HG02870 (cell line): ENCODE data around the gene SLCO4A1.

Source experiments
- ATAC-seq: cut with Tn5 transposase; IDR thresholded peaks from one replicate; pipeline ENCODE4 v1.9.1; 2021; ENCODE audit warnings: mild to moderate bottlenecking, moderate library complexity; ENCODE audit not compliant: unreplicated experiment

SLCO4A1 gene

DNA sequence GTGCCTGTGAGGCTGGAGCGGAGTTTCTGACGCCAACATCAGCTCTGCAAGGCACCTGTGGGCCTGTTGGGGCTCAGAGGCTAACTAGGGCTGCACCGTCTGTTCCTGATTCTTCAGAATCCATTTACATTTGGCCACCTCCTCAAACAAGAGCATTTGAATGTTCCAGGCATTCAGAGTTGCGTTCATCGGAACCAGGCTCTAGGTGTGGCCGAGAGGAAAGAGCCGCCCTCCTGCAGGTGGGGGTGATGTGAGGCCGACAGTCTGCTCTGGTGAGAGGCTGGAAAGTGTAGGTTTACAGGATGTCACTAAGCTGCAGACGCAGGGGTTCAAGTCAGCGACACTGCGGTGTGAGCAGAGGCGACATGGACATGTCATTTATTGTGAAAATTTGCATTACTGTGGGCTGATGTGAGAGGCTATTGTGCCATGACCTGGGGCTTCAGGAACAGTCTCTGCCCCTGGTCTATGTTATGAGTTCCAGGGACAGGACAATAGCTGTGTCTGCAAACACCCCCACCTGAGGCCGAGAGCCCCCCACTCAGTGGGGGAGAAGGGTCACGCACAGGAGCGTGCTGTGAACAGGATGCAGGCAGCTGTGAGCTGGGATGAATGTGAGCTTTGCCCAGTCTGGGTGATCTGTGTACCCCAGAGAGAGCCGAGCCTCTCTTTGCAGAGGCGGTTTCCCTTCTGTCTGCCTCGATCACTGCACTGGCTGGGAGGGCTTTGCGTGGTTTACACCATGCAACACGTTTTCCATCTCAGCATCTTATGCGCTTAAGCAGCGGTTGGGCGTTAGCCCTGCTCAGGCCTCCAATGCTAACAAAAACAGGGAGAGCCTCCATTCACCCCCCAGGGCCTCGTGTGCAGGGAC lies 21.1 kb downstream of the SLCO4A1 start:
- no peak for ATAC-seq

DNA sequence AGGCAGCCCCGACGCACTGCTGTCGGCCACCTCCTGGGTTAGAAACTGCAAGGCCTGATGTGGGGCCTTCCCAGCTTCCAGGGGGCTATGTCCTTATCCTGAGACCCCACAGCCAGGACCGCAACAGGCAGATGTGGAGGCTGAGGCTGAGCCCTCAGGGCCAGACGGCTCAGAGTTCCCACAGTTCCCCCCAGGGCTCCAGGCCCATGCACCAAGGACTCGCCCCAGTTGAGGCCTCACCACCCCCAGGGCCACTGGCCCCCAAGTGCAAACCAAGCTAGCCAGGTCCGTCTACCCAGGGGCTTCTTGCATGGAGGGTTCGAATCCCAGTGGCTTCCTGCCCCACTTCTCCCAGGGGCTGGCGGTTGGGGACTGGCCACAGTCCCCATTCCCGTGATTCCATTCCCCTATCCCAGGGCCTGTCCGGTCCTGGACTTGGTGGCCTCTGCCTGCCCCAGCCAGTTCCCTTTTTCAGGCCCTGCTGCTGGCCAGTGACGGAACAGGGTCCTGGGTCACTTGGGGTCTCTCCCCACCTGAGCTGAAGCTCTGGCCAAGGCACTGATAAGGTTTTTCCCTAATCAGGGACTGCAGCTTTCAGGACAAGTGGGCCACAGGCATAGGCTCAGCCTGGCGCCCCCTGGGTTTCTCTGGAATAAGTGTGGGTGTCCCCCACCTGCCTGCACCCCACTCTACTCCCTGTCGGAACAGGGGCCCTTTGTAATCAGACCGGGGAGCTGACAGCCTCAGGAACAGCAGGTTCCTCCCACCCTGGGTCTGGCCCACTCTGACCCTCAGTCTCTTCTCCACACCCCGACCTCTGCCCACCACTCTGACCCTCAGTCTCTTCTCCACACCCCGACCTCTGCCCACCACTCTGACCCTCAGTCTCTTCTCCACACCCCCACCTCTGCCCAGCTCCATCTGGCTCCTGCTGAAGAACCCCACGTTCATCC lies 22.0 kb downstream of the SLCO4A1 start:
- ATAC-seq = no peak

DNA sequence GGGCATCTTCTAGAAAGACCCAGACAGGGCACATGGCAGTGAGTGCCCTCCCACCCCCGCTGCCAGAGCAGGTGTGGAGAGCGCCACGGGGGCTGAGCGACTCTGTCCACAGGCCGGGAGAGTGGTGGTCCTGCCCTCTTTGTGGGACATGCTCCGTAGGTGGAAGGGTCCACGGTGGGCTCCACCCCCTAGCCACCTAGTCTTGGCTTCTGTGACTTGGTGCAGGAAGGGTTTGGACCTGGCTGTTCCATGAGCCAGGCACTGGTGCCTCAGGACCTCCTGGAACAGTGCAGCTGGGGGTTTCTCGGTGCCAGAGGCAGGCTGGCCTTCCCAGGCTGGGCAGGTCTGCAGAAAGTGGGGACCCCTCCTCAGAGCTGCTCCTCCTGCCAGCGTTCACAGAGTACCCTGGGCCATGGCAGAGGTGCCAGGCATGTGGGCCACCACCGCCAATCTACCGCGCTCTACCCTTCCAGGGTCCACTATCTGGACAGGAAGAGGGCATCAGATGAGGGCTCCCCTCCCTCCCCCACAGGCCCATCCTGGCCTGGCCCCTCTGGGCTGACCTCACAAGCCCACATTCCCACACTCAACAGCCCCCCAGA lies 23.0 kb downstream of the SLCO4A1 start:
- ATAC-seq = no peak

DNA sequence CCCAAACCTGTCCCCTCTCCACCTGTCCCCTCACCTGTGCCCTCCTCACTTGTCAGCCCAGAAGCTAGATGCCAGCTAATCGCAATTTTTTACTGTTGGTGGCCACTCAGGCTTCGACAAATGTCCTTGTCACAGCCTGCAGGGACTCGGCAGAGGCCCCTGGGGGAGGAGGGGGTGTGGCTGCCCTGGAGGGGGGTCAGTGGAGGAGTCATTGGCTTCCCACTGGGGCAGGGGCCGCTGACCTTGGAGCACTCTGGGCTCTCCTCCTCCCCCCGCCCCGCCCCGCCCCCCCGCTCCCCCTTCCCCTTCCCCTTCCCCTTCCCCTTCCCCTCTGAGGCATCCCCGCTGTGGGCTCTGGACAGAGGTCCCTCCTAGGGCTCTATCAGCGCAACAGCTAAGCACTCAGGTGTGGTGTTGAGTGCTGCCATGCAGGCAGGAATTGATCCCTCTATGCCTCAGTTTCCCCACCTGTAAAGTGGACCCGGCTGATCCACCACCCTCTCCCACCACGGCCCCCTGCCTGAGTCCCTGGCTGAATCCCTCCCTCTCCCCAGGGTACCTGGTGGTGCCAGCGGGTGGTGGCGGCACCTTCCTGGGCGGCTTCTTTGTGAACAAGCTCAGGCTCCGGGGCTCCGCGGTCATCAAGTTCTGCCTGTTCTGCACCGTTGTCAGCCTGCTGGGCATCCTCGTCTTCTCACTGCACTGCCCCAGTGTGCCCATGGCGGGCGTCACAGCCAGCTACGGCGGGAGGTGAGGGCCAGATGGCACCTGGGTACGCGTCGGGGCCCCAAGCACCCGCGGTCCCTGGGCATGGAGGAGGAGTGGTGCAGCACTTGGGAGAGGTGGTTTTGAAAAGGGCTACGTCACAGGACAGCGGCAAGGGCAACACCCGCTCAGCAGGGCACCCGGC lies 23.8 kb downstream of the SLCO4A1 start:
- no peak for ATAC-seq

DNA sequence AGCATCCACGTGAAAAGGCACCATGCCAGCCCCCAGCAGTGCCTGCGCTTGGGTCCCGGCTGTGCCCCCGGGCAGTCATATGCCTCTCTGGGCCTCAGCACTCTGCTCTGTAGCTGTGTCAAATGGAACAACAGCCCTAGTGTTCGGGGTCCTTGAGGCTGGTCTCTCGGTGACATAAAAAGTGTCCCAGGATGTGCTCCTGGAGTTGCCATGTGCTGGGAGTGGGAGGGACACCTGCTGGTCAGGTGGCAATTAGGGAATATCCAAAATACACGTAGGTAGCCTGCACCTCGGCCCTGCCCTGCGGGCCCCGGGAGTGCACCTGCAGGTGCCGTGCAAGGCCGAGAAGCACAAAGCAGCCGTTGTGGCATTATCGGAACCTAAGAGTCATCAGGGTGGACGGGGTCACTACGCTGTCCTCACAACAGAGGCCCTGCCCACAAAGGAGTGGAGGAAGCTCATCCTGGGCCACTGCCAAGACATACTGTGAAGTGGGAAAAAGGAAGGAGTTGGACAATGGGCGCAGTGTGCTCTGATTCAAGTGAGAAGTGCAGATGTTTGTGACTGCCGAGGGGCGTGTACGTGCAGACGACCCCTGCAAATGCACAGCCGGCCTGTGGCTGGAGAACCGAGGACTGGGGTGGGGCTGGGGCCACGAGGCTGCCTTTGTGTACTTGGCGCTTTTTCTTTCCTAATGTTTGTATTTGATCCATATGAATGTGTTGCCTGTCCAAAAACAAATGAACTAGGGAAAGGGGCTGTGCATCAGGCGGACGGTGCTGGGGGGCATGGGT lies 24.6 kb downstream of the SLCO4A1 start:
- ATAC-seq = no peak

DNA sequence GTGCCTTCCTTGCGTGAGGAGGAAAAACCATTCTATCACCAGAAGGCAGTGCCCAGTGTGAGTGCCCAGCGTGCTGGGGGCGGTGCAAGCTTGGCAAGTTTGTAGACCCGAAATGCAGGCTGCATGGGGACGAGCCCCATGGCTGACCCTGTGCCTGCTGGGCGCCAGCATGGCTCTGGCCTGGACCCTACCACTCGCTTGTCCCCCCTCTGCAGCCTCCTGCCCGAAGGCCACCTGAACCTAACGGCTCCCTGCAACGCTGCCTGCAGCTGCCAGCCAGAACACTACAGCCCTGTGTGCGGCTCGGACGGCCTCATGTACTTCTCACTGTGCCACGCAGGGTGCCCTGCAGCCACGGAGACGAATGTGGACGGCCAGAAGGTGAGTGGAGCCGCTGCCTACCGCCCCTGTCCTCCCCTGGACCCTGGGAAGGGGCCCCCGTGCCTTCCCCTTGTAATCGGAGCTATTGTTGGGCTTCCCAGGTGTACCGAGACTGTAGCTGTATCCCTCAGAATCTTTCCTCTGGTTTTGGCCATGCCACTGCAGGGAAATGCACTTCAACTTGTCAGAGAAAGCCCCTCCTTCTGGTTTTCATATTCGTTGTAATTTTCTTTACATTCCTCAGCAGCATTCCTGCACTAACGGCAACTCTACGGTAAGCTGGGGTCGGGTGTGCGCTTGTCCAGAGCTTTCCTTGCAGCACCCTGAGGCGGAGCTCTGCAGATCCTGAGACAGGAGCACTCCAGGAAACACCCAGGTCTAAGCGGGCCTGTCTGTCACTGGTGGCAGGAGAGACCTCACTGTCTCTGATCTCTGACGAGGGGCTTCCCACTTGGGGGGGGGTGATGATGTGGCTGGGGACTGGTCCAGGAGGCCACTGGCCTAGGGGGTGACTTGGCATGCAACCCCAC lies 25.5 kb downstream of the SLCO4A1 start:
- no peak for ATAC-seq

DNA sequence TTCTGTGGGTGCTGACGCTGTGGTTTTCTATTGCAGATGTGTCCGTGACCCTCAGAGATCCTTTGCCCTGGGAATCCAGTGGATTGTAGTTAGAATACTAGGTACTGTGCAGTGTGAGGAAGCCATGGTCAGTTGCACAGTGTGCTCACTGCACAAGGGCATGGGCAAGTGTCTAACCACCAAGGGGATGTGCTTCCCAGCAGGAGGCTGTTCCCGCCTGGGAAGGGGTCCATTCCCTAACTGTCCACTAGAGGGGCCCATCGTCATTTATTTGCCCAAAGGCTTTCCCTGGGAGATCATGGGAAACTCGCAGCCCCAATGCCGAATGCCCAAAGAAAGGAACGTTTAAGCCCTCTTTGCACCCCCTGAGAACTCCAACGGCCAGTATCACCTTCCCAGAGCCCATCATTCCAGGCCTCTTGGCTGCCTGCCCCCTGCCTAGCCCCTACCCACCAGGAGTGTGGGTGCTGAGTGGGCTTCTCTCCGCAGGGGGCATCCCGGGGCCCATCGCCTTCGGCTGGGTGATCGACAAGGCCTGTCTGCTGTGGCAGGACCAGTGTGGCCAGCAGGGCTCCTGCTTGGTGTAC lies 26.2 kb downstream of the SLCO4A1 start:
- no peak for ATAC-seq

DNA sequence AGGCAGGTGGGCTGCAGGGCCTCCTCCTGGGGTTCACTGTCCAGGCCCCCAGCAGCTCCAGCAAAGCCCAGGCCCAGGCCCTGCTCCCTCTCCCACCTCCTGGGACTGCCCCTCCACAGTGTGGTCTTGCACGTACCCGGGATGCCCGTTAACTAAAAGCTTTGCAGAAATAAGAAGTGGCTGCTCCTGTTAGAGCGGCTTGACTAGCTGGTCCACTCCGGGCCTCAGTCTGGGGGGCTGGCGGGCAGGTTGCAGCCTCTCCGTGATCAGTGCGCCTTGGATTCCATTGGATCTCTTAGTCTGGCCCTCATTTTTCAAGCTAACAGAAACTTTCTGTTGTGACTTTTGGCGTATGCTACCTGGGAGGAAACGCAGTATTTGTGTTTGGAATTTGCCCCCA lies 26.9 kb downstream of the SLCO4A1 start:
- ATAC-seq = no peak

DNA sequence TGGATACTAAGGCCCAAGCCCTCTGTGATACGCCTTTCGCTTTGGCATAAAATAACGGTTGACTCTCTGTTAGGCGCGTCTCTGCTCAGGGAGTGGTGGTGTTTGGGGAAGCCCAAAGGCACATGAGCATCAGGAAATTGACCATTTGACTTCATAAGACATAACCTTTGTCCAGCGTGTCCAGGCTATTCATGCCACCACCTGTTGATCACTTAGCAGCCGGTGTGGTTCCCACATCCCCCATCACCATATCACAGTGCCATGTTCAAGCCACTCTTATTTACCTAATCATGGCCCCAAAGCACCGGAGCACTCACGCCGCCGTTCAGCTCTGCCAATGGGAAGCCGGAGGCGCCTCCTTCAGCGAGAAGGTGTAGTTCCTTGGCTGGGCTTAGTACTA lies 27.9 kb downstream of the SLCO4A1 start:
- no peak for ATAC-seq

DNA sequence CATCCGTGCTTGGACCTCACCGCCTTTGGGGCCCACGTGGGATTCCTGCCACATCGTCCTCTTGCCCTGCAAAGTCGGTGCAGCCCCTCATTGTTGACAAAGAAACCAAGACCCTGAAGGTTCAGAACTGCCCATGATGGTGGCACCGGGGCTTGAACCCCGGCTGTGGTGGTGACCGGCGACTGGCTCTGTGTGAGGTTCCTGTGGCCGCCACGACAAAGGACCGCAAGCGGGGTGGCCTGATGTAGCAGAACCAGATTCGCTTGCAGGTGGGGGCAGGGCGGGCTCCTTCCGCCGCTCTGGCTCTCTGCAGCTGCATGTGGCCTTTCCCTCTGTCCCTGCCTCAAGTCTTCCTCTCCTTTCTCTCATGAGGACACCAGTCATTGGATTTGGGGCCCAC lies 28.7 kb downstream of the SLCO4A1 start:
- ATAC-seq = no peak

DNA sequence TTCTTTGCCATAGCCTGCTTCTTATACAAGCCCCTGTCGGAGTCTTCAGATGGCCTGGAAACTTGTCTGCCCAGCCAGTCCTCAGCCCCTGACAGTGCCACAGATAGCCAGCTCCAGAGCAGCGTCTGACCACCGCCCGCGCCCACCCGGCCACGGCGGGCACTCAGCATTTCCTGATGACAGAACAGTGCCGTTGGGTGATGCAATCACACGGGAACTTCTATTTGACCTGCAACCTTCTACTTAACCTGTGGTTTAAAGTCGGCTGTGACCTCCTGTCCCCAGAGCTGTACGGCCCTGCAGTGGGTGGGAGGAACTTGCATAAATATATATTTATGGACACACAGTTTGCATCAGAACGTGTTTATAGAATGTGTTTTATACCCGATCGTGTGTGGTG lies 29.5 kb downstream of the SLCO4A1 start:
- no peak for ATAC-seq

DNA sequence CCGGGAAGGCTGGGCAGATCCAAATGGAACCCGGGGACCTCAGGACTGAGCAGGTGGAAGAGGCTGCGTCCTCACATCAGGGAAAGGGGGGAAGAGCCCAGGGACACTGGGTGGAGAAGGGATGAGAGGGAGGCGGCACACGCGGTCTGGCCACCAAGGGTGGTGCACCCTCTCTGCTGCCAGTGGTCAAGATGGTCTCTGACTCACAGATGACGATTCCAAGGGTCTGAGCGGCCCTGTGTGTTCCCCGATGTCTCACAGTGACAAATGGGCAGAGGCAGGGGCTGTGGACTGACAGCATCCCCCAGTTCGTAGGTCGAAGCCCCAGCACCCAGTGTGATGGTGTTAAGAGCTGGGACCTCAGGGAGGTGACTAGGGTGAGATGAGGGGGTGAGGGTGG lies 32.1 kb downstream of the SLCO4A1 start:
- no peak for ATAC-seq

DNA sequence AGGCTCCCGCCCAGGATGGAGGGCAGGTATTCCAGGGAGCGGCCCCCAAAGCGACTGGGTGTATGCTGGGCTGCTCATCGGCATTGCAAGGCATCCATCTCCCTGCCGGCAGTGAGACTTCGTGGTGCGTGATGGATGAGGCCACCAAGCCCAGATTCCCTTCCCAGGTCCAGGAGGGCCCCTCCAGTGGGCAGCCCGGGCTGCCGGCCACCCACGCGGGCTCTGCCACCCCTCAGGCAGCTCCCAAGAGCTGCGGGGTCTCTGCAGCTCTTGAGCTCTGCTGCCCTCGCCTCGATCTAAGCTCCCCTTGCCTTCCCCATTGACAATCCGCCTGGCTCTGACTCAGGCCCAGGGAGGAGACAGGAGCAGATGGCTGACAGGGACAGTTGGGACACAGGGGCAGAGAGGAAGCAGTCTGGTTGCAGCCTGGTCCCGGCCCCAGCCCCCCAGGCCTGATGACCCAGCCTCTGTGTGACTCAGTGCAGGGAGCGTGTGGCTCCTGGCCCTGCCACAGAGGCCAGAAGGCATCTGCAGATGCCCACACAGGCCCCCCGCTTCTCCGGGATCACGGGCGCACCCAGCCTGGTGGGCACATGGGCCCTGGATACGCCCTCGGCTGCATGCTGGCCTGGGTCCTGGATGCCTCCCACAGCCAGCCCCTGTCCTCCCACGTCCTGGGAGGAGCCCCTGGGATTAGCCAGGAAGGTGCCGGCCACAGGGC lies 33.0 kb downstream of the SLCO4A1 start:
- no peak for ATAC-seq

DNA sequence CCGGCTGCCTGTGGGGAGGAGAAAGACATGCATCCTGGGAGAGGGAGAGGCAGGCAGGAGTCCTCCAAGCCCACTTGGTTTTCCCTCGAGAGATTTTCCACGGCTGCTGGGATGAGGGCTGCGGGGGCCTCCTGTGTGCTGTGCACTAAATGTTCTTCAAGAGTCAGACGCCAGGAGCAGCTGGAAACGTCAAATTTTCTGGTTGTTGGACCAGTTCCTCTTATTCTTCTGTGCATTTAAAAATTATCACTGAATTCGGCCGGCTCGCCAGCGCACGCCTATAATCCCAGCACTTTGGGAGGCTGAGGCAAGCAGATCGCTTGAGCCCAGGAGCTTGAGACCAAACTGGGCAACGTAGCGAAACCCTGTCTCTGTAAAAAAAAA lies 33.6 kb downstream of the SLCO4A1 start:
- ATAC-seq = no peak

DNA sequence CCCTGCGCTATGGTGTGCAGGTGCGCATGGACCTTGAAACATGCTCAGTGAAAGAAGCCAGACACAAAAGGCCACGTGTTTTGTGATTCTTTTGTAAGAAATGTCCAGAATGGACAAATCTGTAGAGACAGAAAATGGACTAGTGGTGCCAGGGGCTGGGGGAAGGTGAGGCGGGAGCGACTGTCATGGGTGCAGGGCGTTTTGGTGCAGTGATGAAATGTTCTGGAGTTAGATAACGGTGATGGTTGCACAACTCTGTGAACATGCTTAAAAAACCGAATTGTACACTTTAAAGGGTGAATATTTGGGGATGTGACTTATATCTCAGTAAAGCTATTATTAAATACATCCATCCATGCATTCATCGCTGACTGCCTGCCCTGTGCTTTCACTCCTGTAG lies 34.7 kb downstream of the SLCO4A1 start:
- no peak for ATAC-seq

DNA sequence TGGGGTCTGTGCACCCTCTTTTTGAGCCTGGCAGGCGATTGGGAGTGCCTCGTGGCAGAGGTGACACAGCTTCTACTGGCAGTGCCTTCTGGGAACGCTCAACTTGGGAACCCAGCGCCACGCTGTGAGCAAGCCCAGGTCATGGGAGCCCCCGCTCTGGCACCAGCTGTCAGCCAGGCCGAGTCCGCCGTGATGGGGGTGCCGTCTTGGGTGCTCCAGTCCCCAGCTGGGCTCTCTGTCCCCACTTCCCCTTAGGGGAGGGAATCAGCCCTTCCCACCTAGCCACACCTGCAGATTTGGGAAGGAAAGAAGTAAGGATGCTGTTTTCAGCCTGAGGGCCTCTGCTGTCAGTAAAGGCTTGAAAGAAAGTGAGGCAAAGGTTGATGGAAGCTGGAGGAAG lies 35.4 kb downstream of the SLCO4A1 start:
- ATAC-seq = no peak

DNA sequence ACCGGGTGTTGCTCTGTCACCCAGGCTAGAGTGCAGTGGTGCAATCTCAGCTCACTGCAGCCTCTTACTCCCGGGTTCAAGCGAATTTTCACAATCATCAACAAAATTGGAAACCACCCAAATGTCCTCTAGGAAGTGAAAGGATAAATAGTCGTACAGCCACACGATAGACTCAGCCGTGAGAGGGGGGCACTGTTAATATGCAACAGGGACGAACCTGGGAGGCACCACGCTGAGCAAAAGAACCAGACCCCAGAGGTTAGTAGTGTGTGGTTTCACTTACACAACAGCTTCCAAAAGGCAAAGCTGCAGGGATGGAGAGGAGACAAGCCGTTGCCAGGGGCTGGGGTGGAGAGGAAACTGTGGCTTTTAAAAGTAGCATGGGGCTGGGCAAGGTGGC lies 36.2 kb downstream of the SLCO4A1 start:
- no peak for ATAC-seq
